GM12878 (cell line): ENCODE results near the gene THADA. TPM values are rescaled to one million over a fixed set of nuclear protein-coding genes. Genes with fewer than 3 reads are reported as not detected.

Experiments
- CHD2 ChIP-seq: IDR thresholded peaks from 2 replicates; pipeline ENCODE4 v1.6.1; 2011; ENCODE audit warnings: low read depth, low read length, improper control_type of control experiment, borderline replicate concordance
- E2F8 ChIP-seq: fragments of 450-650 bp; IDR thresholded peaks from 2 replicates; pipeline ENCODE4 v1.6.1; 2018; ENCODE audit warnings: mild to moderate bottlenecking, low read depth, moderate library complexity; ENCODE audit not compliant: partially characterized antibody
- TARDBP ChIP-seq: IDR thresholded peaks from 2 replicates; pipeline ENCODE4 v1.6.1; 2016; ENCODE audit warnings: borderline replicate concordance
- polyA plus RNA-seq, 11 experiments: library from polyadenylated mRNA; depleted of rRNA in 4 of 11; unstranded in 6 of 11; stranded (reverse) in 5 of 11; fragments of >200 nt; fragmentation: Nextera tagmentation in 4 of 11; fragmentation: Illumina TruSeq in 1 of 11; extraction: Ambion mirVana in 4 of 11; extraction: Trizol in 1 of 11; gene quantifications; 1 replicate in 1 of 11; 2 replicates in 10 of 11; pipeline versions ENCODE4 v1.2.1 to v1.2.3, GENCODE V29; 2011 to 2016; ENCODE audit warnings: inconsistent platforms in 2 of 11, missing spikeins in 2 of 11, low read depth in 1 of 11
- total RNA-seq, 4 experiments: library from RNA; depleted of rRNA in 3 of 4; stranded (reverse); fragments of >200 nt in 3 of 4; fragmentation: Illumina TruSeq in 1 of 4; extraction: Trizol in 1 of 4; gene quantifications; 2 replicates each; pipeline versions ENCODE4 v1.2.1 to v1.2.3, GENCODE V29; 2013 to 2021
- TF ChIP-seq, protein P1 (sequence below): IDR thresholded peaks from 2 replicates; pipeline ENCODE4 v1.6.1; 2012; ENCODE audit warnings: low read length, inconsistent platforms
- TF ChIP-seq, protein P2 (sequence below): fragments of 450-650 bp; conservative IDR thresholded peaks from 2 replicates; pipeline ENCODE4 v1.6.1; 2017; ENCODE audit warnings: mild to moderate bottlenecking, moderate library complexity

THADA gene
- total and polyA plus RNA-seq, 10 of the 15 experiments (the other 5 are each of a cell fraction or from before 2014, with no cell fraction given): 14.6 to 33.2 (median 23.2) TPM

DNA sequence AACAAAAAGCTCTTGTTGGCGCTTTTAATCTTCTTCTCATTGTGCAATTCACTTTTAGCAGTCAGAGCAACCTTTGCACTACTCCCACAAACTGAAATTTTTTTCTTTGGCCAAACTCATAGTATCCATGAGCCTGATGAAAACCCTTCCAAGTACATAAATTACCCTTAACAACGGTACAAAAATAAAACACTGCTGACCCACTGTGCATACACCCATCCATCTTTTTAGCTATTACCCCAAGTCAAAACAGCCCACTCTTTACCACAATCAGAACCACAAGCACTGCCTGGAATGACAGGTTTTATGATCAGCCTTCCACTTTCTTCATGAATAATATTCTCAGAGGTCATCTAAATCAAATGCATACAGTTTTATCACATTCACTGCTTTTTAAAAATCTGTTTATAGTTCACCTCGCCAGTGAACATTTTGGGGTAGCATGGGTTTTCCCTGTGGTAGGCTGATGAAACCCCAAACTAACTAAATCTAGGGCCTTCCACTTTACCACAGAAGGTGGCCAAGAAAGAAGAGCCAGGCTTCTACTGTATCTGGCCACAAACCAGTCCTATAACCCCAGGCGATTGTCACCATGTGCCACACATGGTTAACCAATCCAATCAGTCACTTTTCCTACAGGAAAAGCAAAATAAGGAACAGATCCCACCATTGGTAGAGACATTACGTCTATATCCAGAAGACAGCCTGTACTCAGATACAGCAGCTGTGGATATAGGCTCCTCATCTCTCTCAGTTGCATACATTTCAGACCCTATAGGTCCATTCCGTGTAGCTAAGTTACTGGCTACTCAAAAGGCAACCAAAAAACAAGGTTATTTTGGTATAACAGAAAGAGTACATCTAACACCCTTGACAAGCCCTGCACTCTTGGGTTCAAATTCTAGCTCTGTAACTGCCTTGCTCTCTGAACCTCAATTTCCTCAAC lies 171.3 kb downstream of the THADA start (continued):
- TF ChIP-seq, protein P1, sequence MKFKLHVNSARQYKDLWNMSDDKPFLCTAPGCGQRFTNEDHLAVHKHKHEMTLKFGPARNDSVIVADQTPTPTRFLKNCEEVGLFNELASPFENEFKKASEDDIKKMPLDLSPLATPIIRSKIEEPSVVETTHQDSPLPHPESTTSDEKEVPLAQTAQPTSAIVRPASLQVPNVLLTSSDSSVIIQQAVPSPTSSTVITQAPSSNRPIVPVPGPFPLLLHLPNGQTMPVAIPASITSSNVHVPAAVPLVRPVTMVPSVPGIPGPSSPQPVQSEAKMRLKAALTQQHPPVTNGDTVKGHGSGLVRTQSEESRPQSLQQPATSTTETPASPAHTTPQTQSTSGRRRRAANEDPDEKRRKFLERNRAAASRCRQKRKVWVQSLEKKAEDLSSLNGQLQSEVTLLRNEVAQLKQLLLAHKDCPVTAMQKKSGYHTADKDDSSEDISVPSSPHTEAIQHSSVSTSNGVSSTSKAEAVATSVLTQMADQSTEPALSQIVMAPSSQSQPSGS: no peak; the same call in 1 of the 2 replicates
- TF ChIP-seq E2F8 (no peak), CHD2 (no peak), TARDBP (no peak)
- TF ChIP-seq, protein P2, sequence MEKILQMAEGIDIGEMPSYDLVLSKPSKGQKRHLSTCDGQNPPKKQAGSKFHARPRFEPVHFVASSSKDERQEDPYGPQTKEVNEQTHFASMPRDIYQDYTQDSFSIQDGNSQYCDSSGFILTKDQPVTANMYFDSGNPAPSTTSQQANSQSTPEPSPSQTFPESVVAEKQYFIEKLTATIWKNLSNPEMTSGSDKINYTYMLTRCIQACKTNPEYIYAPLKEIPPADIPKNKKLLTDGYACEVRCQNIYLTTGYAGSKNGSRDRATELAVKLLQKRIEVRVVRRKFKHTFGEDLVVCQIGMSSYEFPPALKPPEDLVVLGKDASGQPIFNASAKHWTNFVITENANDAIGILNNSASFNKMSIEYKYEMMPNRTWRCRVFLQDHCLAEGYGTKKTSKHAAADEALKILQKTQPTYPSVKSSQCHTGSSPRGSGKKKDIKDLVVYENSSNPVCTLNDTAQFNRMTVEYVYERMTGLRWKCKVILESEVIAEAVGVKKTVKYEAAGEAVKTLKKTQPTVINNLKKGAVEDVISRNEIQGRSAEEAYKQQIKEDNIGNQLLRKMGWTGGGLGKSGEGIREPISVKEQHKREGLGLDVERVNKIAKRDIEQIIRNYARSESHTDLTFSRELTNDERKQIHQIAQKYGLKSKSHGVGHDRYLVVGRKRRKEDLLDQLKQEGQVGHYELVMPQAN: no peak
